GM23248 (cell line): ENCODE measurements around the gene MYO16. TPM values are rescaled to one million over a fixed set of nuclear protein-coding genes. Genes with fewer than 3 reads are reported as not detected.

ENCODE experiments used
- DNase-seq: peaks from one replicate; pipeline ENCODE4 v3.0.0-alpha.2; 2015
- H2AFZ ChIP-seq: fragments of 200-600 bp; sonication (generic); 2 replicates; pipeline ENCODE4 v1.6.1; 2016; ENCODE audit warnings: antibody characterized with exemption
- H3F3A ChIP-seq: fragments of 200-600 bp; sonication (generic); 2 replicates; pipeline ENCODE4 v1.6.1; 2016; ENCODE audit warnings: mild to moderate bottlenecking, antibody characterized with exemption, mixed run types; ENCODE audit not compliant: insufficient read depth
- H3K27ac ChIP-seq: fragments of 200-600 bp; sonication (generic); 2 replicates; pipeline ENCODE4 v1.5.1; 2016; ENCODE audit warnings: mild to moderate bottlenecking
- H3K27me3 ChIP-seq: fragments of 200-600 bp; sonication (generic); replicated peaks from 2 replicates; pipeline ENCODE4 v1.6.1; 2016; ENCODE audit warnings: mild to moderate bottlenecking; ENCODE audit not compliant: insufficient read depth
- H3K36me3 ChIP-seq: fragments of 200-600 bp; sonication (generic); 2 replicates; pipeline ENCODE4 v1.6.1; 2016; ENCODE audit warnings: low read depth, mild to moderate bottlenecking
- H3K4me1 ChIP-seq: fragments of 200-600 bp; sonication (generic); 2 replicates; pipeline ENCODE4 v1.6.1; 2016; ENCODE audit warnings: mild to moderate bottlenecking; ENCODE audit not compliant: insufficient read depth
- H3K4me2 ChIP-seq: fragments of 200-600 bp; sonication (generic); one replicate; pipeline ENCODE4 v1.6.1; 2016; ENCODE audit warnings: mild to moderate bottlenecking; ENCODE audit not compliant: unreplicated experiment
- H3K4me3 ChIP-seq: fragments of 200-600 bp; sonication (generic); 2 replicates; pipeline ENCODE4 v1.5.1; 2016; ENCODE audit warnings: mild to moderate bottlenecking
- H3K79me2 ChIP-seq: fragments of 200-600 bp; sonication (generic); 2 replicates; pipeline ENCODE4 v1.6.1; 2016; ENCODE audit warnings: mild to moderate bottlenecking; ENCODE audit not compliant: insufficient read depth
- H3K9ac ChIP-seq: fragments of 200-600 bp; sonication (generic); 2 replicates; pipeline ENCODE4 v1.6.1; 2016; ENCODE audit warnings: mild to moderate bottlenecking
- H3K9me2 ChIP-seq: fragments of 200-600 bp; sonication (generic); 2 replicates; pipeline ENCODE4 v1.6.1; 2016; ENCODE audit warnings: mixed run types, mild to moderate bottlenecking, moderate library complexity; ENCODE audit not compliant: insufficient read depth
- H3K9me3 ChIP-seq: fragments of 200-600 bp; sonication (generic); one replicate; pipeline ENCODE4 v1.6.1; 2017; ENCODE audit warnings: low read depth
- H4K20me1 ChIP-seq: fragments of 200-600 bp; sonication (generic); 2 replicates; pipeline ENCODE4 v1.6.0; 2016; ENCODE audit not compliant: insufficient read depth
- EZH2 ChIP-seq: fragments of 200-600 bp; sonication (generic); IDR thresholded peaks from 2 replicates; pipeline ENCODE4 v1.6.1; 2018; ENCODE audit warnings: antibody characterized with exemption, mild to moderate bottlenecking; ENCODE audit not compliant: insufficient read depth, poor library complexity, severe bottlenecking
- EZH2phosphoT487 ChIP-seq: fragments of 200-600 bp; sonication (generic); IDR thresholded peaks from 2 replicates; pipeline ENCODE4 v1.6.1; 2018; ENCODE audit warnings: antibody characterized with exemption, moderate library complexity, mild to moderate bottlenecking, low read depth; ENCODE audit not compliant: insufficient read depth
- WGBS, 2 experiments: methylation state at CpG; one replicate each; pipeline ENCODE4 v1.1.6; 2015 to 2017; ENCODE audit warnings: low lambda C conversion rate in 2 of 2, low coverage in 1 of 2; ENCODE audit errors: missing lambda C conversion rate in 2 of 2; 5-methylcytosine and 5-hydroxymethylcytosine counted together
- in situ Hi-C: fragments of 300-500 bp; cut with MboI; formaldehyde crosslinking; loops from 2 replicates; pipeline ENCODE4 v1.15.0; 2020
- polyA plus RNA-seq: library from polyadenylated mRNA; unstranded; fragments of >200 nt; fragmentation: Nextera tagmentation; extraction: Ambion mirVana; gene quantifications from 2 replicates; pipeline ENCODE4 v1.2.1, GENCODE V29; 2016
- total RNA-seq: library from RNA; depleted of rRNA; stranded (reverse); fragments of >200 nt; shearing (Covaris generic); gene quantifications from 2 replicates; pipeline ENCODE4 v1.2.3, GENCODE V29; 2014

The MYO16 gene
- total and polyA plus RNA-seq, 2 experiments from 2014 or later: not detected

DNA sequence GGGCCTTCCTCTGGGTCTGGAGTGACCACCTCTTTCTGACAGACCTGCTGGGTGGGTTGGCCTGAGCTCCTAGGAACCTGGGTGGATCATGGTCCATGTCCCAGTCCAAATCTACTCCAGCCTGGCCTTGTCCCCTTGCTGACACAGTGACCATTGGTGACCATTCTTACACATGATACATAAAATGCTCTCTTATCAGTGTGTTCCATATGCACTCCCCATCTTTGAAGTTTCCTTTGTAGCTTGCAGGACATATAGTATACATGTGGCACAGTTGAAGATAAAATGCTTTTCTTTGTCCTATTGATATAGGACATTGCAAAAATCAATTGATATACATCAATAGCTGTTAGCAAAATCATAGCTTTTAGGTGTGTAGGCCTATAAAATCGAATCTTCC, 291.8 kb downstream of the MYO16 start:
- TF ChIP-seq EZH2: no peak
- H3K36me3 ChIP-seq: no peaks in the 10 kb centered on the region
- in situ Hi-C loops: no loop called here
- H3K27me3 ChIP-seq: peaks cover 13% of the 10 kb centered on the region; the same call in 1 of the 2 replicates
- DNase-seq: no peak
- H3K79me2 ChIP-seq: no peaks in the 10 kb centered on the region
- 0 out of 2 replicates have a peak, but pooled peaks cover 4% of the 10 kb centered on the region for H3F3A ChIP-seq
- no peaks in the 10 kb centered on the region for H4K20me1 ChIP-seq
- H3K4me3 ChIP-seq: no peak overlapping the region
- 5 to 19% methylated on average over 1 of the region's 1 CpG for WGBS, 2 experiments
- H2AFZ ChIP-seq: no peak overlapping the region
- no peaks in the 10 kb centered on the region for H3K9me3 ChIP-seq
- no peak overlapping the region for H3K4me2 ChIP-seq
- no peak overlapping the region for H3K9ac ChIP-seq
- H3K27ac ChIP-seq: no peak overlapping the region
- H3K9me2 ChIP-seq: no peaks in the 10 kb centered on the region
- peaks cover 8% of the 10 kb centered on the region for H3K4me1 ChIP-seq

DNA sequence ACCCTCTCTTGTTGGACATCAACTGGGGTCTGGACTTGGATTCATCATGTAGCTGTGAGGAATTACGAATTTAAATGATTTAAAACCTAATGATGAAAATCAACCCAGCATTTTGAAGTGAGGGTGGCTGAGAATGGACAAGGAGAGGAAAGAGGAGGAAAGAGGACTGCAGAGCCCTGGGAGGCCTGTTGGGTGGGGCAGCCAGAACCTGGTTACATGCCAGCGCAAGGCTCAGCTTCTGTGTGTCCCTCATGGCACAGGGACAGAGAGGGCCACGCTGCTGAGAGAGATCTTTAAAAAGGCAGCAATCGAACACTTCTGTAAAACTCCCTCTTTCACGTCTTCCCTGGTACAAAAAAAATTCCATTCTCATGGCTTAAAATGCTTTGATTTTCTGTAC, 292.7 kb downstream of the MYO16 start:
- in situ Hi-C loops: no loop called here
- peaks cover 8% of the 10 kb centered on the region for H3K4me1 ChIP-seq
- H3K9ac ChIP-seq: no peak overlapping the region
- no peaks in the 10 kb centered on the region for H3K9me2 ChIP-seq
- TF ChIP-seq EZH2phosphoT487 (no peak), EZH2 (no peak)
- H3K27ac ChIP-seq: no peak overlapping the region
- H3K36me3 ChIP-seq: no peaks in the 10 kb centered on the region
- no peaks in the 10 kb centered on the region for H3K79me2 ChIP-seq
- H3K4me3 ChIP-seq: no peak overlapping the region
- 0 out of 2 replicates have a peak, but pooled peaks cover 4% of the 10 kb centered on the region for H3F3A ChIP-seq
- DNase-seq: no peak
- peaks cover 13% of the 10 kb centered on the region; the same call in 1 of the 2 replicates for H3K27me3 ChIP-seq
- WGBS, 2 experiments: 44 to 45% methylated on average over 5 of the region's 5 CpGs
- no peaks in the 10 kb centered on the region for H4K20me1 ChIP-seq
- no peaks in the 10 kb centered on the region for H3K9me3 ChIP-seq
- H3K4me2 ChIP-seq: no peak overlapping the region
- no peak overlapping the region for H2AFZ ChIP-seq

DNA sequence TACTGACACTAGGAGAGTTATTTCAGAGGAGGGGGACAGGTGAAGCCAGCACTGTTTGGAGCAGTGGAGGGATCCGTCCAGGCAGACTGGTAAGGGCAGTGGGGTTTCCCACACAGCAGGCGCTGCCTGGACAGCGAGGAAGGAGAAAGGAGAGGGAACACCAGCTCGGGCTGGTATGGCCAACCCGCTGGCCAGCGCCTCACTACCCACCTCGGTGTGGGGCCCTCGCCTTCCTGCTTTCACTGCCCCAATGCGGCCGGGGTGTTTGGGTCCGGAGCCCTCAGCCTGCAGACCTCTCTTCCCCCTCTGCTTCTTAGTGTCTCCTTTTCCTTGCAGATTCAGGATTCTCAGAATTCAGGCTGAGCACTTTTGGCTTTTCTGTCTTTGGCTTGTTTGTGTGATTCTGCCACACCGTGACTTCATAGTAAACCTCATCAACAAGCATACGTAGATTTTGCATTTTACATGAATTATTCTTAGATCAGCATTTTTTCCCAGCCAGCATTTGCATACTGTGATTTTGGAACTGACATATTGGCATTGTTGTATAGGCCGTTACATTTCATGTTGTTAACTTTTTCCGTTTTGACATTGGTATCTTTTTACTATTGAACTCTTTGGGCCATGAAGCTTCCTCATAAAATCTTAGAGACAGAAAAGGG, 294.1 kb downstream of the MYO16 start:
- no peaks in the 10 kb centered on the region for H4K20me1 ChIP-seq
- H2AFZ ChIP-seq: no peak overlapping the region
- H3K4me3 ChIP-seq: no peak overlapping the region
- H3K9me3 ChIP-seq: no peaks in the 10 kb centered on the region
- DNase-seq: no peak
- TF ChIP-seq EZH2 (no peak), EZH2phosphoT487 (no peak)
- no peak overlapping the region for H3K4me2 ChIP-seq
- H3K4me1 ChIP-seq: no peaks in the 10 kb centered on the region; the same call in 1 of the 2 replicates
- H3K79me2 ChIP-seq: no peaks in the 10 kb centered on the region
- no peaks in the 10 kb centered on the region for H3K9me2 ChIP-seq
- peaks cover 13% of the 10 kb centered on the region; the same call in 1 of the 2 replicates for H3K27me3 ChIP-seq
- no peaks in the 10 kb centered on the region for H3F3A ChIP-seq
- no peak overlapping the region for H3K27ac ChIP-seq
- in situ Hi-C loops: no loop called here
- no peak overlapping the region for H3K9ac ChIP-seq
- H3K36me3 ChIP-seq: no peaks in the 10 kb centered on the region
- 75 to 79% methylated on average over 14 to 15 of the region's 15 CpGs for WGBS, 2 experiments

DNA sequence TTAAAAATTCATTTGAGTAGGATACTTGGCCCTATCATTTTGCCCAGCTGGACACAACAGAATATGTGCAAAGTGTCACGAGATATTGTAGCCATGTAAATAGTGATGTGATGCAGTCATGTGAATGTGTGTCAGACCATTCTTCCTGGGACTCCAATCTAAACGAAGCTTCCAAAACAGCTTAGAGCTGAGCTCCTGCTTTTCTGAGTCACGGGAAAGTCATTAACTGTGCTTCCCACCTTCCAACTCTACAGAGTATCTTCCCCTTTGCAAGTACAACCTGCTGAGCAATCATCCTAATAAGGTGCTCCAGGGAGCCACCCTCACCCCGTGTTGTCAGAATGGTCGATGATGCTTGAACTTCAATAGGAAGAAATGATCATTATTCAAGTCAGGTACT, 294.7 kb downstream of the MYO16 start:
- H2AFZ ChIP-seq: no peak overlapping the region
- H3K4me1 ChIP-seq: no peaks in the 10 kb centered on the region; the same call in 1 of the 2 replicates
- WGBS, 2 experiments: 50 to 62% methylated on average over 5 of the region's 5 CpGs
- H3K9me3 ChIP-seq: no peaks in the 10 kb centered on the region
- no peaks in the 10 kb centered on the region for H4K20me1 ChIP-seq
- no peaks in the 10 kb centered on the region for H3K9me2 ChIP-seq
- TF ChIP-seq EZH2phosphoT487 (no peak), EZH2 (no peak)
- H3K27ac ChIP-seq: no peak overlapping the region
- in situ Hi-C loops: no loop called here
- H3K4me3 ChIP-seq: no peak overlapping the region
- H3K36me3 ChIP-seq: no peaks in the 10 kb centered on the region
- H3F3A ChIP-seq: no peaks in the 10 kb centered on the region
- peak; percentile 32 for DNase-seq
- H3K79me2 ChIP-seq: no peaks in the 10 kb centered on the region
- H3K4me2 ChIP-seq: no peak overlapping the region
- H3K9ac ChIP-seq: no peak overlapping the region
- H3K27me3 ChIP-seq: peaks cover 13% of the 10 kb centered on the region; the same call in 1 of the 2 replicates

DNA sequence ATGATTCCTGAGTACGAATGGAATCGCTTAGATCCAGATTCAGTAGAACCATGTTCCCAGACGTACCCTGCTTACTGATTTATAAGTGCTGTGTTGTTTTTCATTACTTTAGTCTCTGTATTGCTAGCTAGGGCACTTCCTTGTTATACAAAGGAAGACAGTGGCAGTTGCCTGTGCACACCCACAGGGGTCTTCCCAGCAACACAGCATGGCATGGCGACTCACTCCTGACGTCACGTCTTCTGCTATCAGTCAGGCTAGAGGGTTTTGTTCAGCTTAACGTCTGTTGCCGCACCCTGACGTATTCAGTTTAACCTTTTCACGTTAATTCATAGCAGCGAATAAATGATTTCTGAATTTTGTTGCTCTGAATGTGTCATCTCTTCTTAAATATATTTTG, 295.1 kb downstream of the MYO16 start:
- H4K20me1 ChIP-seq: no peaks in the 10 kb centered on the region
- no peak overlapping the region for H3K9ac ChIP-seq
- no peaks in the 10 kb centered on the region; the same call in 1 of the 2 replicates for H3K4me1 ChIP-seq
- H3K4me2 ChIP-seq: no peak overlapping the region
- H3F3A ChIP-seq: no peaks in the 10 kb centered on the region
- H3K27me3 ChIP-seq: peaks cover 13% of the 10 kb centered on the region; the same call in 1 of the 2 replicates
- H3K79me2 ChIP-seq: no peaks in the 10 kb centered on the region
- no peak overlapping the region for H3K27ac ChIP-seq
- 85 to 86% methylated on average over 11 of the region's 11 CpGs for WGBS, 2 experiments
- no peak overlapping the region for H2AFZ ChIP-seq
- H3K36me3 ChIP-seq: no peaks in the 10 kb centered on the region
- no peak overlapping the region for H3K4me3 ChIP-seq
- TF ChIP-seq EZH2: no peak
- TF ChIP-seq EZH2phosphoT487: no peak
- H3K9me3 ChIP-seq: no peaks in the 10 kb centered on the region
- in situ Hi-C loops: no loop called here
- no peaks in the 10 kb centered on the region for H3K9me2 ChIP-seq
- no peak for DNase-seq
